Stimulated activated naive CD8-positive, alpha-beta T cell treated with anti-CD3 and anti-CD28 coated beads, Interleukin-15, Interleukin-2, amounts not matched to agents 100 U/mL and 50 U/mL, for 24 hours (primary cell): ENCODE data around the gene SH2D3C.

ENCODE experiments used
- ATAC-seq: fragments of 150-1000 bp; cut with Tn5 transposase; one replicate; pipeline ENCODE4 v1.10.0; 2021
- DNase-seq: peaks from one replicate; pipeline ENCODE4 v3.0.0; 2021

SH2D3C gene

DNA sequence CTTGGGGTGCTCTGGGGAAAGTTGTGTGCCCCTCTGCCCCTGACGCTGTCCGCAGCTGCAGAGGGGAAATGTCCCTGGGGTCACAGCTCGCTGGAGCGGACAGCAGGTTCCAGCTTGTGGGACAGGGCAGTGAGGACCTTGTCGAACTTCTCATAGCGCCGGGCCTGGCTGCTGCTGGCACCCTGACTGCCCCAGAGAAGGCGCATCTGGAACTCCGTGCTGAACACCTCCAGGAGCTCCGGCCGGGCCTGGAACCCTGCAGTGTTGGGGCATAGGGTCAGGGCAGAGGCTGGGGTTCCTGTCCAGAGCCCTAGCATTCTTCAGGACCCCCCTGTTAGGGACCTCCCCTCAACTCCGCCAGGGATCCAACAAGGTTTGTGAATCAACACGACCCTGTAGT is 39.8 kb downstream of the SH2D3C start:
- DNase-seq (no peak), ATAC-seq (no peak)

DNA sequence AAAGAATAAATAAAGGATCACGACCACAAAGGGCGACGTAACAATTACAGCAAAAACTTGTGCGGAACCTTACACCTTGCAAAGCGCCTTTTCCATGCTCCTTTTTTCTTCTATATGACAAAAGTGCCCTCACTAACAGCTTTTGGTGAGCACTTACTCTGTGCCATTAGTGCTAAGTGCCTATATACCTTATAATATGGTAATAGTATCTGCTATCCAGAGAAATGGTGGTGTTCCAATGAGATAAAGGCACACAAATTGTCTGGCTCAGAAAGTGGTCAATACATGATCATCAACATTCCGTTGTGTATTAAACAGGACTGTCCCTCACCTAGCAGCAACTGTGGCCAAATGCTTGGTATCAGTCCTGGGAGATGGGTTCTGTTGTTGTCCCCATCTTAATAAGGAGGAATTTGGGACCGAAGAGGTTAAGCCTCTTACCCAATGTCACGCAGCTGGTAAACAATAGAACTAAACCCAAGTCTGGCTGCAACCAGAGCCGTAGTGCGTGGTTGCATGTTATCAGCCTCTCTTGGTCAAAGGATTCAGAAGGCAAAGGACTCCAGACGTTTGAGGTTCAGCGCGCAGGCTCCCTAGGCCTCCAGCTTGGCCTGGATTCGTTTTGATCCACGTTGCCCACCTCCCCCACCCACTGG is 42.8 kb downstream of the SH2D3C start:
- no peak for ATAC-seq
- DNase-seq, result no peak

DNA sequence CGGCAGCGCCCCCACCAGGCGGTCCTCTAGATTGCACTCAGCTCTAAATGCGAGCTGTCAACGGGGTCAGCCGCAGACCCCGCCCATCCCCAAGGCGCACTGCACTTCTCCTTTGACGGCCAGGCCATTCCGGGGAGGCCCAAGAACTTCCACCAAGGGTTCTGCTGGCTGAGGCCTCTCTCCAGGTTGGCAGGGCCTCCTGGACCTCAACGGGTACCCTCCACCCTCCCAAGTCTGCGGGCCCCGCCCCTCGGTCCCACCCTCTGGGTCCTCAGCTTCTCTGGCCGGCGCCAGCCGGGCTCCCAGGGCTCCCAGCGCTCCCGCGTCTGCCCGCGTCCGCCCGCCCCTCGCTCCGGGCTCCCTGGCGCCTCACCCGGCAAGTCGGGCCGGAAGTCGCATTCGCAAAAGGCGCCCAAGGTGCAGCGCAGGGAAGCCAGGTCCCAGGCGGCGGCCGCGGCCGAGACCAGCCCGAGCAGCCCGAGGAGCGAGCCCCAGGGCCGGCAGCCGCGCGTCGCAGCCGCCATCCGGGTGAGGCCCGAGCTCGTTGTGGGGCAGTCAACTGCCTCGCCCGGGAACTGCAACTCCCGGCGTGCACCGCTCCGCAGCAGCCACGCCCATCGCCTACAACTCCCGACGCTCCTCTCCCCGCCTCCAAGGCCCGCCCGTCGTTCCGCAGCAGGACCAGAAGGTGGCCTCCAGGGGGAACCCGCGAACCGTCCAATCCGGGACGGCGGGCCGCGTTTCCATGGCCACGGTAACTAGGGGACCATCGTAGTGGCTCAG is 43.5 kb downstream of the SH2D3C start, which contains the start of gene TOR2A:
Gene TOR2A (minus strand): TSS at position 548 of the 783 bp plus-strand sequence. CDS start 24 bp downstream, at position 524.
- ATAC-seq (peak; percentile 95), DNase-seq (peak; percentile 99)

DNA sequence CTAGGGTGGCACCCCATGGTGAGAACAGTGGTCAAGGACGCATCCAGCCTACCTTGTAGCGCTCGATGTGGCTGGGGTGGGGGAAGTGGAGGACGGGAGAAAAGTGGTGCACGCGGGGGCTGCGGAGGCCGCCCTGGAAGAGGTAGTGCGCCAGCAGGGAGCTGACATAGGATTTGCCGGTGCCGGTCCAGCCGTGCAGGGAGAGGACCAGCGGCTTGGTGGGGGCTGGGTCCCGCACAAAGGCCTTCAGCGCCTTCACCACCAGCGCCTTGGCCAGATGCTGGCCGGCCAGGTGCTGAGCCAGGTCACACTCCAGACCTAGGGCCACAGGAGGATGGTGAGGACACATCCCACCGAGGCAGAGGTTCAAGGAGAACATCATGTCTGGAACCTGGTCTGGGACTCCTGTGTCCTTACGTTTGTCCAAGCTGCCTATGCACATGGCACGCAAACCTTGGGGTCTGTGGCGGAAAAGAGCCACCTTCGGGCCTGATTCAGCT is 44.2 kb downstream of the SH2D3C start:
- DNase-seq (no peak), ATAC-seq (no peak)

DNA sequence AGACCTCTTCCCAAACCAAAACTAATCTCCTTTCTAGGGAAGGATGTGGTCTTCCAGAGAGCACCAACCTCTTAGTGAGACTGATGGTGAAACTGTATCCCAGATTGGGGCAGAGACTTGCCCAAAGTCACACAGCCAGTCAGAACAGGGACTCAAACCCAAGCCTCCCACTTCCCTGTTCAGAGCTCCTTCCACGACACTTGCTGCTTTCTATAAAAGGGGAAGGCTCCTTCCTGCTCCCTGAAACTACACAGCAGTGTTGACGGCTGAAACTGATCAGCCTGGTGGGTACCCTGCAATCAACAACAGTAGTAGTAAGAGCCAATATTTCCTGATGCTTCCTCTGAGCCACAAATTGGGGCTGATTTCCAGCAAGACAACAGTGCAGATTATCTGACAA is 44.9 kb downstream of the SH2D3C start:
- DNase-seq (no peak), ATAC-seq (no peak)

DNA sequence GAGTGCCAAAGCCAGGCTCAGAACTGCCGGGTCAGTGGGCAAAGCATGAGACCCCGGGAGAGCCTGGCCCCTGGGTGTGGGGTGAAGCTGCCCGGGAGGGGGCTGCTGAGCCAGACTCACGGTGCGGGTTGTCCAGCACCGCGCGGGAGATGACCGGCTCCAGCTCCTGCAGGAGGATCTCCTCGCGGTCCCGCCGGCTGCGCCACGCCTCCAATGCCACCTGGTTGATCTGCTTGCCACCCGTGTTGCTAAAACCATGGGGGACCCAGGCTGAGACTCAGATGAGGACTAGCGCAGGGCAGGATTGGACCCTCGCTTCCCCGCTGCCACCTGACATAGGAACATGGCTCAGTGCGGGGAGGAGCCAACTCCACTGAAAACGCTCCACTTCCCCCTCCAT is 46.0 kb downstream of the SH2D3C start:
- no peak for ATAC-seq
- DNase-seq, result no peak

DNA sequence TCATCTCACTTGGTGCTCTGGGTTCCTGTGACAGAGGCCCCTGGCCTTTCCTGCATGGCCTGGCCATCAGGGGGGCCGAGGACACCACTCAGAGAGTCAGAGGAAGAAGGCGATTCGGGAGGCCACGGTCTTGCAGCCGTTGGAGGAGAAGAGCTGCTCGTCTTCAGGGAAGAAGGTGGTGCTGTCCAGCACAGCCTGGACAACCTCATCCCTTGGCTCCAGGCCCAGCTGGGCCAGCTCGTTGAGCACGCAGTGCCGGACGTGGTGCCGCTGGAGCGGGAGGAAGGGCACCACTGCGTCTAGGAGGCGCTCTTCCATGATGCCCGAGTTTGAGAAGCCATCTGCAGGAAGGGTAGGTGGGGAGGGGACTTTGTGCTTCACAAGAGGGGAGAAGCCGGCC is 46.5 kb downstream of the SH2D3C start:
- DNase-seq, result no peak
- no peak for ATAC-seq

DNA sequence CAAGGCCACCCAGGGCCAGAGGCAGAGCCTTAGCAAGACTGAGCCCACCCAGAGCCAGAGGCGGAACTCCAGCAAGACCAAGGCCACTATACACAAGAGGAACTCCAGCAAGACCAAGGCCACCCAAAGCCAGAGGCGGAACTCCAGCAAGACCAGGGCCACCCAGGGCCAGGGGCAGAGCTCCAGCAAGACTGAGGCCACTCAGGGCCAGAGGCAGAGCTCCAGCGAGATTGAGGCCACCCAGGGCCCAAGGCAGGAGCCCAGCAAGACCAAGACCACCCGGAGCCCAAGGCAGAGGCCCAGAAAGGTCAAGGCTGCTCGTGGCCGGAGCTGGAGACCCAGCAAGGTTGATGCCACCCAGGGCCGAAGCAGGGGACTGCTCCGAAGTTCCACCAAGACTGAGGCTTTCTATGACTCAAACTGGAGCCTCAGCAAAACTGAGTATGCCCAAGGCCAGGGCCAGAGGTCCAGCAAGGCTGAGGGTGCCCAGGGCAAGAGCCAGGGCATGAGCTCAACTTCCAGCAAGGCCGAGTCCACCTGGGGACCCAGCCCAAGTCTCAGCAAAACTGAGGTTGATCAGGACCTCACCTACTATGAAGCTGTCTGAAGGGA is 47.6 kb downstream of the SH2D3C start:
- ATAC-seq, result no peak
- DNase-seq, result no peak

DNA sequence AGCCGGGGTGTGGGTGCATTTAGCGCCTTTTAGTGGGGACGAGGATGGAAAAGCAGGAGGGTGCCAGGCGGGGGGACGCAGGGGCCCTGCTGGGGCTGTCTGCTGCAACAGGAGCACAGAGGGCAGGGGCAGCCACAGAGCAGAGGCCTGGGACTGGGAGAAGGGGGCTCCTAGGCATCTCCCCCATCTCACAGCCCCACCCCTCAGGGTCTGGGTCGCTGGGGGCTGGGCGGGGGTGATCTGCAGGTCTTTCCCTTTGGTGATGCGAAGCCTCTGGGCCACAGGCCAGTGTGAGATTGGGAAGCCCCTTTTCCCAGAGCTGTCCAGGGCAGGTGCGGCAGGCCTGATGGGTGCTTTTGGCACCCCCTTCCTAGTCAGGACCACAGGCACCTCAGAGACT is 48.2 kb downstream of the SH2D3C start:
- ATAC-seq, result no peak
- no peak for DNase-seq

DNA sequence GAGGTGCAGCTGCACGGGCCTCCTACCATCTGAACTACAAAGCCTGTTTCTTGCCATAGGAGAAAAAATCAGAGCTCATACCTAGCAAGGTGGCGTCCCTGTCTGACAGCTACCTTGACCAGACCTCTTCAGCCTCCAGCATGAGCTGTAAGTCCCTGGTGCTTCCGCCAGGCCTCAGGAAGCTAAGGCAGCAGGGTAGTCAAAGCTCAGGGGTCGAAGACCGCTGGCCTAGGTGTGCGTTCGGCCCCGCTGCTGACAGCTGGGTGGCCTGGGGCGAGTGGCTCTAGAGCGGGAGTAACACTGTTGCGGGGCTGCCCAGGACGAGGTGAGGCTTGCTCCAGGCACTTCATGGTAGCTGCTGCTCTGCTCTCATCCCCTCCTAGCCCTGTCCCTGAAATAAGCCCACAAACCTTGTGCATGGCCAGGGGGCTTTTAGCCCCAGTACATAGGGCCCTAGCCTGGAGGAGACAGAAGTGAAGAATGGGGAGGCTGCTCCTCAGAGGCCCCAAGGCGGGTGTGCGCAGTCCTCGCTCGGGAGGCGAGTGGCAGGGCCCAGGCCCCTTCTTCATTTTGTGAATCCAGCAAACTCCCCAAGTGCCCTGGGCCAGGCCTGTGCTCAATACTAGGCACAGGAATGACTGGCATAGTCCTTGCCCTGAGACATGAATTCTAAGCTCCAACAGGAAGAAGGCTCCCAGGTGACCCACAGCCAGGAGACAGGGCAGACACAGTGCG is 48.8 kb downstream of the SH2D3C start:
- ATAC-seq (no peak), DNase-seq (no peak)

DNA sequence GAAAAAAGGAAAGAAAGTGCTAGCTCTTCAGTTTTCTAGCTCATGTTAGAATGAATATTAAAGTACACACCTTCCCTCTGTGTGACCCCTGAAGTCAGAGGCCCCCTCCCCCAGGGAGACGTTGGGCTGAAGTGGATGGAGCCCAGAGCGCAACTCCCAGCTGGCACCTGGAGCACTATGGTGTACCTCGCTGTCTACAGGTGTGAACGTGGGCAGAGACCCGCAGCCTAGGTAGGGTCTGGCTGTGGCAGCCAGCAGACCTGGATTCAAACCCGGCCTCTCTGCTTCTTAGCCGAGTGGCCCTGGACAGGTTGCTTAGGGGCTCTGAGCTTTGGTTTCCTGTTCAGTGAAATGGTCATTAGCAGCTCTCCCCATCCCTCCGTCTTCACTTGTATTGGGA is 49.7 kb downstream of the SH2D3C start:
- ATAC-seq (no peak), DNase-seq (no peak)

DNA sequence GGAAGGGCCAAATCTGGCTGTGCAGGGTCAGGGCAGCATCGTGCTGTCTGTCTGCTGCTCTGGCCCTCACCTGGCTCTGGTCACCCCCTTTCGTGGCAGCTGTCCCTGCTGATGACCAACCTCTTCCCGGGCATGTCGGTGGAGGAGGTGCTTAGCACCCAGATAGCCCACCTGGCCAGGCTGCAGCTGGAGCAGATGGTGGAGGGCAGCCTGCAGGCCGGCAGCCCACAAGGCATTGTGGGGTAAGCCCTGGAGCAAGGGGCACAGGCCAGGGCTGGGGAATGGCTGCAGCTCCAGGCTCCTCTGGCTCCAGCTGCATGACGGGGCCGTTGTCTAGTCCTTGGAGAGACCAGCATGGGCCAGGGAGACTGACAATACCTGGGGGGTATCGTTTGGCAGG is 51.6 kb downstream of the SH2D3C start:
- ATAC-seq, result no peak
- no peak for DNase-seq

DNA sequence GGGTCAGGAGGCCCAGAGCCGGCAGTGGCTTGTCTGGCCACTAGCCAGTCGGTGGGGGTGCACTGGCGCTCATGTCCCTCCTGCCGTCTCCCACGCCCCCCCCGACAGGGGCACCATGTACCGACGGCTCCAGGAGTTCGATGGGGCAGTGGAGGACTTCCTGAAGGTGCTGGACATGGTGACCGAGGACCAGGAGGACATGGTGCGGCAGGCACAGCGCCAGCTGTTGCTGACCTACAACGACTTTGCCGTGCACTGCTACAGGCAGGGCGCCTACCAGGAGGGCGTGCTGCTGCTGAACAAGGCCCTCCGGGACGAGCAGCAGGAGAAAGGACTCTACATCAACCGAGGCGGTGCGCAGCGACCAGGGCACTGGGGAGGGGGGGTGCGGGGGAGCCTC is 54.5 kb downstream of the SH2D3C start:
- DNase-seq (no peak), ATAC-seq (no peak)

DNA sequence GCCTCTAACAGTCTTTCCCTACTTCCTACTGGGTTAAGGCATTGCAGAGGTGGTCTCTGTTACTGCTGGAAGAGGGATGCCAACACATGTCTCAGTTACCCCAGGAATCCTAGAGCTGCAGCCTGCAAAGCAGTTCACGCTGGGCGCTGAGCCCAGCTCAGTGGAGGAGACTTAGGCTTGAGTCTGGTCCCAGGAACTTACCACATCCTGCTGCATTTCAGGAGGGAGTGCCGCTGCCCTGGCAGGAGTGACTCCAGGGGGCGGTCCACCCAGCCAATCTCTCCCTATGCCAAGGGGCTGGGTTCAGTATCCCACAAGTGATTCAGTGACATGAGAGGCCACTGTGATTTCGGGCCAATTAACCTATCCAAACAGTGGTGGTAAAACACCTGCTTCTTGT is 55.0 kb downstream of the SH2D3C start:
- no peak for ATAC-seq
- DNase-seq, result no peak

DNA sequence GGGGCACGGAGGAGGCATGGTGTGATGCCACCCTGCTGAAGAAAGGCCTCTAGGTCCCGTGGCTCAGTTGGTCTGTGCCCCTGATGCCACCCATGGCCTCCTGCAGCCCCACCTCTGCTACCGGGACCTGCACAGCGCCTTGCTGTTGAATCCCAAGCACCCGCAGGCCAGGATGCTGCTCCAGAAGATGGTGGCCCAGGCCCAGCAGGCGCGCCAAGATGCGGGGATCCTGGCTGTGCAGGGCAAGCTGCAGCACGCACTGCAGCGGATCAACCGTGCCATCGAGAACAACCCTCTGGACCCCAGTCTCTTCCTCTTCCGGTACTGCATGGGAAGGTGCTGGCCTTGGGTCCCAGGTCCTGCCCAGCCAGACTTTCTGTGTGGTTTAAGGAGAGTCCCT is 55.5 kb downstream of the SH2D3C start:
- no peak for ATAC-seq
- no peak for DNase-seq

DNA sequence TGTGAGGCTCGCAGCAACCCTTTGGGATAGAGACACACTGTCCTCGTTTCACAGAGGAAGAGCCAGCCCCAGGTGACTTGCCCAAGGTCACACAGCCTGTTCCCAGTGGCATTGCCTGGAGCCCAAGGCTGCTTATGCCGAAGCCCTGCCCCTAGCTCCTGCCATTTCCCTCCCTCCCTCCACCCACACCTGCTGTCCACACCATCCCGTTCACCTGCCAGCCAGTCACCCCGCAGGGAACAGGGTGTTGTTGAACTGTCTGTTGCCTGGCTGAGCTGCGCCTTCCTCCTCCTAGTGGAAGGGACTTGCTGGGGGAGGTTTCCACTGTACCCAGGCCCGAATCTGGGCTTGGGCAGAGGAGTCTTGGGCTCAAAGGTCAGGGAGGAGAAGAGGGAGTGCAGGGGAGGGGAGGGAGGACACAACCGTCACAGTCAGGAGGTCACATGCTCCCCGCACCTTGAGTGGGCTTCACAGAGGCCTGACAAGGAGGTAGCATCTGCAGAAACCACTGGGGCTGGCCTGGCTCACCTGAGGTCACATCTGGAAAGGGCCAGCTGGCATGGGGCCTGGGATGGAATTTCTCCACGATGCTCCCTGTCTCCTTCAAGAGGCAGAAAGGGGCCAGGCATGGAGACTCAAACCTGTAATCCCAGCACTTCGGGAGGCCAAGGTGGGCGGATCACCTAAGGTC is 56.3 kb downstream of the SH2D3C start:
- ATAC-seq (no peak), DNase-seq (no peak)

DNA sequence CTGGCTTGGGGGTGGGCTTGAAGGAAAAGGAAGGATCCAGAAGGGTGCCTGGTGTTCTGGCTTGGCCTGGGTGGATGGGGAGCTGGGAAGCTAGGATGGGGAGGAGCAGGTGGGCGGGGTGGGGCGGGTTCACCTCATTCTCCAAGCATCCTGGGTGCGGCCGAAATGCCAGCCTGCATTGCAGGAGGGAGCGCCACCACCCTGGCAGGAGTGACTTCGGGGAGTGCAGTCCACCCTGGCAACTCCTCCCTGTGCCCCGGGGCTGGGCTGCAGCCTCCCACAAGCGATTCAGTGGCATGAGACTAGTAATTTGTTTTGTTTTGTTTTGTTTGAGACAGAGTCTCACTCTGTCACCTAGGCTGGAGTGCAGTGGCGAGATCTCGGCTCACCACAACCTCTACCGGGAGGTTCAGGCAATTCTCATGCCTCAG is 57.1 kb downstream of the SH2D3C start:
- DNase-seq, result no peak
- ATAC-seq, result no peak

DNA sequence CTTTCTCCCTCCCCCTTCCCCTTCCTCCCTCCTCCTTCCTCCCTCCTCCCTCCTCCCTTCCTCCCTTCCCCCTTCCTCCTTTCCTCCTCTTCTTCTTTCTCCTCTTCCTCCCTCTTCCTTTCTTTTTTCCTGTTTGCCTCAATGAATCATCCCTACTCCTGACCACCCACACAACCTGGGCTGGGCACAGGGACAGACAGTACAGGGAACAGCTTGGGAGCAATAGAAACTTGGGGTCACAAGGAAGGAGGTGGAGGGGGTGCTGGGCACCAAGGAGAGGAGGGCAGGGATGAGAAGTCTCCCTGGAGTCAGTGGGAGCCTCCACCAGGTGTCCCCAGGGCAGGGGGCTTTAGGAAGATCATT is 57.6 kb downstream of the SH2D3C start:
- DNase-seq (no peak), ATAC-seq (no peak)

DNA sequence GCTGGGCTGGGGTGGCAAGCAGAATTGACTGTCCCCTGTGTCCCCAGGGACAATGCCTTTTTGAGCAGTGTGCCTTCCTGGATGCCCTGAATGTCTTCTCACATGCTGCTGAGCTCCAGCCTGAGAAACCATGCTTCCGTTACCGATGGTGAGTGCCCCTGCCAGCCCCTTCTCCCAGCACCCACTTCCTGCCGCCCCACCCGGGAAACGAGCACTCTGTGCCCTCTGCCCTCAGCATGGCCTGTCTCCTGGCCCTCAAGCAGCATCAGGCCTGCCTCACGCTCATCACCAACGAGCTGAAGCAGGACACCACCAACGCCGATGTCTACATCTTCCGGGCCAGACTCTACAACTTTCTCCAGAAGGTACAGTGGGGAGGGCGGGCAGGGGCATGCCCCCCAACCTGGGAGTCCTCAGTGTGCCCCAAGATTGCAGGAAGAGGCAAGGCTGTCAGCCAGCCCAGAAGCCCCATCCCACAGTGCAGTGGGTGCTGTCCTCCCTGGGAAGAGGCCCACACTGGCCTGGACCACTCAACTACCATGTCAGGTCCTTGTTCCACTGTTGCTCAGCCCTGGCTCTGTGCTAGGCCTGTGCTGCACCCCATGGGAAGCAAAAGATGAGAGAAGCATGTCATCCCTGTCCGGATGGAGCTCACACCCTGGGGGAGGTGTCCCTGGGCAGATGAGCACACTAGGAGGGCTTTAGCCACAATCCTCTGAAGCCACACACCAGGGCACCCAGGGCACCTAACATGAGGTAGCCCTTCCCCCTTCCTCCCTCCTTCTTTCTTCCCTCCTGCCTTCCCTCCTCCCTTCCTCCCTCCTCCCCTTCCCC is 58.2 kb downstream of the SH2D3C start:
- no peak for ATAC-seq
- no peak for DNase-seq

DNA sequence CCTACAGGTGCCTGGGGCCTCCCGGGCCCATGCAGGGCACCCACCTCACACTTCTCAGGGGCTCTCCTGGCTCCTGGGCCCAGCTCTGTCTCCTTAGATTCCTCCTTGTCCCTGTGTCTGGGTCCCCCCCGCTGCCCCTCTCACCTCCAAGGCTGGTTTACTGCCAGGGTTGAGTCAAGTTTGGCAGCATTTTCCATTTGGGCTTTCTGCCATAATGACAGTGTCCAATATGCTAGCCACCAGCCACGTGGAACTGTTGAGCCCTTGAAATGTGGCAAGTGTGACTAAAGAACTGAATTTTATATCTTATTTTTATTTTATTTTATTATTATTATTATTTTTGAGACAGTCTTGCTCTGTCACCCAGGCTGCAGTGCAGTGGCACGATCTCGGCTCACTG is 60.7 kb downstream of the SH2D3C start:
- no peak for ATAC-seq

DNA sequence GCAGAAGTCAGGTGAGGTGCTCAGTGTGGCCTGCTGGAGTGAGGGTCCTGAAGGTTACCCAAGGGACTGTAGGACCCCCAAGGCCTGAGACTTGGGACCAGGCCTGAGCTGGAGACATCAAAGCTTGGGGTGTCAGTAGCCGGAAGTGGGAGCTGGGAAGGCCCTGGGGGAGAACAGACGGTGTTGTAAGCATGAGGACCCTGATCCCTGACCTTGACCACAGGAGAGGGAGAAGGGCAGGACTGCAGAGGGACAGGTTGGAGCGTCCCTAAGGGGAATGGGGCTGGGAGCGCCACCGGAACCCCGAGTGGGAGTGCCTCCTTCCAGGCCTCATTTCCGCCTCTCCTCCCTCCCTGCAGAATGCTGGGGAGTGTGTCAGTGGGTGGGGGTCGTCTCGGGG is 62.1 kb downstream of the SH2D3C start:
- DNase-seq (no peak), ATAC-seq (no peak)

More for the DNA sequence above, 60.7 kb downstream of the SH2D3C start:
- DNase-seq, result no peak
